IMR-90 (cell line): ENCODE results near the gene NBPF3. TPM values are rescaled to one million over a fixed set of nuclear protein-coding genes. Genes with fewer than 3 reads are reported as not detected.
A peak's percentile ranks its signal among the peaks of the same experiment; 100 is the strongest.

Experiments
- ATAC-seq: fragments of 200-7000 bp; cut with Tn5 transposase; 2 replicates; pipeline ENCODE4 v1.9.1; 2020; ENCODE audit warnings: low read depth, mild to moderate bottlenecking, moderate library complexity
- BruUV-seq: library from RNA; stranded (reverse); fragments of 400-500 nt; replicated peaks from 2 replicates; lab custom pipeline; 2021; lab: Mats Ljungman, UMichigan
- CTCF ChIA-PET: fragments of 300-600 bp; formaldehyde crosslinking; extraction: SDS; loops from one replicate; lab custom pipeline; 2021; ENCODE audit warnings: antibody characterized with exemption; lab: Yijun Ruan, JAX
- POLR2A ChIA-PET: fragments of 300-600 bp; sonication (Branson Sonifier 250); formaldehyde crosslinking; loops from one replicate; lab custom pipeline; 2022; ENCODE audit warnings: antibody characterized with exemption; ENCODE audit not compliant: unreplicated experiment; lab: Charles Lee
- DNase-seq: peaks from one replicate; pipeline ENCODE4 v3.0.0; 2013
- H2AFZ ChIP-seq: replicated peaks from 2 replicates; pipeline ENCODE3; 2013; ENCODE audit warnings: low read length, mild to moderate bottlenecking; ENCODE audit not compliant: poor library complexity
- H2AK5ac ChIP-seq: 2 replicates; pipeline ENCODE4 v1.6.1; 2013; ENCODE audit warnings: low read depth, low read length, inconsistent platforms
- H2AK9ac ChIP-seq: replicated peaks from 2 replicates; pipeline ENCODE3; 2013; ENCODE audit warnings: mild to moderate bottlenecking, low read depth, low read length, moderate library complexity; ENCODE audit not compliant: poor library complexity
- H2BK120ac ChIP-seq: 2 replicates; pipeline ENCODE4 v1.6.1; 2013; ENCODE audit warnings: low read depth, low read length, inconsistent platforms
- H2BK15ac ChIP-seq: 3 replicates; pipeline ENCODE4 v1.6.1; 2013; ENCODE audit warnings: low read depth, low read length, inconsistent platforms
- H2BK20ac ChIP-seq: 2 replicates; pipeline ENCODE4 v1.6.1; 2013; ENCODE audit warnings: low read depth, mild to moderate bottlenecking, inconsistent platforms, low read length, moderate library complexity
- H2BK5ac ChIP-seq: 2 replicates; pipeline ENCODE4 v1.6.1; 2013; ENCODE audit warnings: mild to moderate bottlenecking, low read depth, low read length, inconsistent platforms; ENCODE audit not compliant: poor library complexity, severe bottlenecking
- H3K14ac ChIP-seq: replicated peaks from 2 replicates; pipeline ENCODE4 v1.6.1; 2013; ENCODE audit warnings: low read depth, low read length, inconsistent platforms
- H3K18ac ChIP-seq: 2 replicates; pipeline ENCODE4 v1.6.1; 2013; ENCODE audit warnings: low read depth, low read length, control low read depth
- H3K23ac ChIP-seq: 2 replicates; pipeline ENCODE4 v1.6.1; 2013; ENCODE audit warnings: low read depth, low read length, inconsistent platforms
- H3K27ac ChIP-seq: 2 replicates; pipeline ENCODE4 v1.5.1; 2013; ENCODE audit warnings: mild to moderate bottlenecking, control low read depth, low read length; ENCODE audit not compliant: insufficient read depth
- H3K27me3 ChIP-seq: 2 replicates; pipeline ENCODE4 v1.6.1; 2013; ENCODE audit warnings: low read length; ENCODE audit not compliant: control insufficient read depth, insufficient read depth
- H3K36me3 ChIP-seq: 2 replicates; pipeline ENCODE4 v1.6.1; 2013; ENCODE audit warnings: low read length, mixed read lengths; ENCODE audit not compliant: control insufficient read depth, insufficient read depth
- H3K4ac ChIP-seq: 2 replicates; pipeline ENCODE4 v1.6.1; 2013; ENCODE audit warnings: low read depth, low read length, inconsistent platforms
- H3K4me1 ChIP-seq: 2 replicates; pipeline ENCODE4 v1.6.1; 2013; ENCODE audit warnings: low read length, mixed read lengths; ENCODE audit not compliant: control insufficient read depth, insufficient read depth
- H3K4me2 ChIP-seq: 2 replicates; pipeline ENCODE4 v1.6.1; 2013; ENCODE audit warnings: low read depth, mild to moderate bottlenecking, control low read depth, low read length, moderate library complexity
- H3K4me3 ChIP-seq: 2 replicates; pipeline ENCODE4 v1.5.1; 2013; ENCODE audit warnings: low read depth, mild to moderate bottlenecking, control low read depth, low read length, moderate library complexity; ENCODE audit not compliant: insufficient read depth
- H3K56ac ChIP-seq: 2 replicates; pipeline ENCODE4 v1.6.1; 2013; ENCODE audit warnings: low read length, inconsistent platforms; ENCODE audit not compliant: insufficient read depth; ENCODE audit errors: extremely low read depth
- H3K79me1 ChIP-seq, 2 experiments: 2 replicates each; pipeline ENCODE4 v1.6.1; 2013; ENCODE audit warnings: low read length in 2 of 2, inconsistent platforms in 1 of 2, low read depth in 1 of 2
- H3K9ac ChIP-seq: 2 replicates; pipeline ENCODE4 v1.6.1; 2013; ENCODE audit warnings: low read depth, low read length, control low read depth
- H3K9me1 ChIP-seq: 2 replicates; pipeline ENCODE4 v1.6.1; 2013; ENCODE audit warnings: low read length, inconsistent platforms; ENCODE audit not compliant: insufficient read depth
- H3K9me3 ChIP-seq: 2 replicates; pipeline ENCODE4 v1.6.1; 2013; ENCODE audit warnings: low read length; ENCODE audit not compliant: control insufficient read depth, insufficient read depth
- H4K20me1 ChIP-seq: 2 replicates; pipeline ENCODE4 v1.6.1; 2013; ENCODE audit warnings: low read length, inconsistent platforms; ENCODE audit not compliant: insufficient read depth
- H4K5ac ChIP-seq: 2 replicates; pipeline ENCODE4 v1.6.1; 2013; ENCODE audit warnings: mild to moderate bottlenecking, low read depth, low read length, control low read depth
- H4K8ac ChIP-seq, 2 experiments: 2 replicates each; pipeline ENCODE4 v1.6.1; 2013; ENCODE audit warnings: low read depth in 2 of 2, low read length in 2 of 2, control low read depth in 1 of 2, inconsistent platforms in 1 of 2
- H4K91ac ChIP-seq: 2 replicates; pipeline ENCODE4 v1.6.1; 2013; ENCODE audit warnings: low read depth, low read length, inconsistent platforms; ENCODE audit not compliant: insufficient read depth
- CEBPB ChIP-seq: IDR thresholded peaks from 2 replicates; pipeline ENCODE4 v1.6.1; 2012; ENCODE audit warnings: low read depth, low read length, improper control_type of control experiment
- FOS ChIP-seq: fragments of 150-350 bp; IDR thresholded peaks from 2 replicates; pipeline ENCODE4 v1.6.1; 2016; ENCODE audit warnings: low read depth, low read length
- MAZ ChIP-seq: IDR thresholded peaks from 2 replicates; pipeline ENCODE4 v1.6.1; 2012; ENCODE audit warnings: low read depth, mild to moderate bottlenecking, low read length, improper control_type of control experiment, moderate library complexity, borderline replicate concordance
- WGBS, 2 experiments: methylation state at CpG; one replicate each; pipeline versions ENCODE4 v1.1.5 to v1.1.7; 2013; ENCODE audit warnings: missing lambda C conversion rate in 2 of 2; ENCODE audit not compliant: insufficient read length in 1 of 2; ENCODE audit errors: extremely low coverage in 2 of 2; 5-methylcytosine and 5-hydroxymethylcytosine counted together
- dilution Hi-C: fragments of 300-500 bp; cut with HindIII; formaldehyde crosslinking; loops from one replicate; pipeline ENCODE4 v1.14.3; 2018; ENCODE audit warnings: low sequenced_read_pairs; ENCODE audit not compliant: unreplicated experiment
- in situ Hi-C: fragments of 300-500 bp; cut with MboI; formaldehyde crosslinking; loops from 3 replicates; pipeline ENCODE4 v1.14.3; 2019; ENCODE audit warnings: low sequenced_read_pairs, inconsistent platforms, mixed read lengths
- intact Hi-C: fragments of 100-400 bp; cut with micrococcal nuclease; formaldehyde crosslinking; loops from 2 replicates; pipeline ENCODE4 v1.10.0; 2022
- polyA plus RNA-seq, 3 experiments: library from polyadenylated mRNA; depleted of rRNA; stranded (reverse); fragments of >200 nt; gene quantifications; 2 replicates each; pipeline ENCODE4 v1.2.3, GENCODE V29; 2012; ENCODE audit warnings: low replicate concordance in 1 of 3
- total RNA-seq: library from RNA; depleted of rRNA; stranded (reverse); fragments of >200 nt; gene quantifications from 2 replicates; pipeline ENCODE4 v1.2.3, GENCODE V29; 2012

Gene NBPF3
- total and polyA plus RNA-seq, 2 of the 4 experiments (the other 2 are of a cell fraction) = 8.7 to 18.8 TPM

DNA sequence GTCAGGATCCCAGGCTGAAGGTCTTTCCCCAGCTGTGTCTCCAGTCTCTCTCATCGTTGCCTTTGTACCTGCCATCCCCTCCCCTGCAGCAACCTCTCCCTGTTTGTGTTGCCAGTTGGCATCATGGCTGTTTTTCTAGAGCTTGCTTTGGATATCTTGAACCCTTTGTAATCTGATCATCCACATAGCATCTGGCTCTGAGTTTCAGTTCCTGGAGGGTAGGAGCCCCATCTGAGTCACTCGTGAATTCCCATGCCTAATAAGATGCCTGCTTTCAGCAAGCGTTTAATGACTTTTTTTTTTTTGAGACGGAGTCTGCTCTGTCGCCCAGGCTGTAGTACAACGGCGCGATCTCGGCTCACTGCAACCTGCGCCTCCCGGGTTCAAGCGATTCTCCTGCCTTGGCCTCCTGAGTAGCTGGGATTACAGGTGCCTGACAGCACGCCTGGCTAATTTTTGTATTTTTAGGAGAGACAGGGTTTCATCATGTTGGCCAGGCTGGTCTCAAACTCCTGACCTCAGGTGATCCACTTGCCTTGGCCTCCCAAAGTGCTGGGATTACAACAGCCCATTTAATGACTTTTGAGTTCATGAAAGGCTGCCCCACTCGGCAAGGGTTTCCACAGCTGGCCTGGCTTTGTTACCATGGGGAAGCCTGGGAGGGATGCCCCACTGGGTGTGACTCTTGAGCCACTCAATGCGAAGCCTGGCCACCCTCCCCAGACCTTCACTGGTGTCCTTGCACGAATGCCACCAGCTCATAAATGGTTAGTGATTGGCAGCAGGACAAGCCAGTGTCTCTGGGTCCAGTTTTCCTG lies 81.2 kb downstream of the NBPF3 start:
- Histone ChIP-seq H3K4me3 (no peak overlapping the region), H2BK120ac (no peak overlapping the region), H3K27me3 (no peaks in the 10 kb centered on the region; the same call in 1 of the 2 replicates), H4K20me1 (no peaks in the 10 kb centered on the region; the same call in 1 of the 2 replicates), H3K4me1 (peaks cover 2% of the 10 kb centered on the region; the same call in 1 of the 2 replicates), H3K9ac (no peak overlapping the region), H2BK15ac (no peak overlapping the region), H2AFZ (no peak overlapping the region), H4K91ac (no peak overlapping the region), H3K4ac (no peak overlapping the region), H3K23ac (no peak overlapping the region), H3K27ac (no peak overlapping the region), H4K5ac (no peak overlapping the region), H2BK5ac (no peak overlapping the region), H3K14ac (no peak overlapping the region), H3K4me2 (no peak overlapping the region), H3K79me1 (no peaks in the 10 kb centered on the region), H3K56ac (no peak overlapping the region), H2AK5ac (no peak overlapping the region), H3K36me3 (no peaks in the 10 kb centered on the region), H4K8ac (no peak overlapping the region), H2BK20ac (no peak overlapping the region), H3K9me1 (no peaks in the 10 kb centered on the region), H3K18ac (no peak overlapping the region), H2AK9ac (no peak overlapping the region), H3K9me3 (no peaks in the 10 kb centered on the region)
- in situ Hi-C loops (no loop called here), intact Hi-C loops (no loop called here), dilution Hi-C loops (no loop called here)
- ATAC-seq = peak; percentile 73
- POLR2A ChIA-PET = no interaction called here
- TF ChIP-seq CEBPB (no peak), FOS (no peak), MAZ (0 out of 2 replicates have a peak, but pooled peaks have one; percentile 14)
- BruUV-seq = no TSS peak
- 60% methylated on average over 3 of the region's 16 CpGs; no CpG with 5 or more reads in 1 of the 2 experiments for WGBS, 2 experiments
- peak; percentile 71 for DNase-seq
- CTCF ChIA-PET = interaction anchor here (1.0 to 1.5 kb wide), 2 partner anchors 9 to 11 kb away, joined by 4 to 5 read pairs; no protein-coding TSS in a partner anchor
